ENCODE results near the gene SIGLEC5. TPM values are rescaled to one million over a fixed set of nuclear protein-coding genes. Genes with fewer than 3 reads are reported as not detected.

SIGLEC5 gene
- total and polyA plus RNA-seq, 2 of the 13 experiments (the other 11 are each of a cell fraction or from before 2014, with no cell fraction given) = not detected

GRCh38 chr19:51607920-51608562 is 22.2 kb downstream of the SIGLEC5 start (continued):
- no peak for TF ChIP-seq TRAFD1 (CRISPR knock-in tag; IDR thresholded peaks at IDR 0.05; ENCODE audit: borderline replicate concordance)
- TF ChIP-seq MAZ (IDR thresholded peaks at IDR 0.05; ENCODE audit: borderline replicate concordance, low read depth, low read length) = no peak
- no peak for TF ChIP-seq MAZ (CRISPR knock-in tag; IDR thresholded peaks at IDR 0.05; ENCODE audit: low read depth)
- no peak for TF ChIP-seq ZNF407 (CRISPR knock-in tag; IDR thresholded peaks at IDR 0.05; ENCODE audit: not compliant biosample characterization)
- peak; percentile 95 for TF ChIP-seq KLF11 (CRISPR knock-in tag; IDR thresholded peaks at IDR 0.05)
- peak; percentile 68; the same call in 1 of the 2 replicates for TF ChIP-seq ZBTB7A (CRISPR knock-in tag; IDR thresholded peaks at IDR 0.05)
- TF ChIP-seq ELF1 (CRISPR knock-in tag; IDR thresholded peaks at IDR 0.05) = peak; percentile 57
- peak; percentile 86; the same call in 1 of the 2 replicates for TF ChIP-seq ZNF558 (CRISPR knock-in tag; IDR thresholded peaks at IDR 0.05; ENCODE audit: borderline replicate concordance)
- TF ChIP-seq ZNF276 (CRISPR knock-in tag; IDR thresholded peaks at IDR 0.05; ENCODE audit: low read depth) = 0 out of 2 replicates have a peak, but pooled peaks have one; percentile 54
- TF ChIP-seq ZSCAN31 (CRISPR knock-in tag; IDR thresholded peaks at IDR 0.05; ENCODE audit: low read depth) = peak; percentile 50; the same call in 1 of the 2 replicates
- peak; percentile 84 for TF ChIP-seq SRF (IDR thresholded peaks at IDR 0.05; ENCODE audit: low read depth, low read length)
- no peak for TF ChIP-seq DPF2 (CRISPR knock-in tag; IDR thresholded peaks at IDR 0.05; ENCODE audit: borderline replicate concordance, low read depth)
- peak; percentile 69; the same call in 1 of the 2 replicates for TF ChIP-seq LBX2 (CRISPR knock-in tag; IDR thresholded peaks at IDR 0.05; ENCODE audit: borderline replicate concordance)
- no peak for TF ChIP-seq ZNF737 (CRISPR knock-in tag; IDR thresholded peaks at IDR 0.05; ENCODE audit: borderline replicate concordance)
- TF ChIP-seq PAX8 (CRISPR knock-in tag; IDR thresholded peaks at IDR 0.05; ENCODE audit: borderline replicate concordance) = no peak
- peak; percentile 78 for TF ChIP-seq THAP11 (CRISPR knock-in tag; IDR thresholded peaks at IDR 0.05)
- no peak for TF ChIP-seq RBAK (CRISPR knock-in tag; IDR thresholded peaks at IDR 0.05)
